ENCODE measurements around the gene ECM2. TPM values are rescaled to one million over a fixed set of nuclear protein-coding genes. Genes with fewer than 3 reads are reported as not detected.

Gene ECM2
- polyA plus RNA-seq, 1 experiment: 1.9 TPM

DNA sequence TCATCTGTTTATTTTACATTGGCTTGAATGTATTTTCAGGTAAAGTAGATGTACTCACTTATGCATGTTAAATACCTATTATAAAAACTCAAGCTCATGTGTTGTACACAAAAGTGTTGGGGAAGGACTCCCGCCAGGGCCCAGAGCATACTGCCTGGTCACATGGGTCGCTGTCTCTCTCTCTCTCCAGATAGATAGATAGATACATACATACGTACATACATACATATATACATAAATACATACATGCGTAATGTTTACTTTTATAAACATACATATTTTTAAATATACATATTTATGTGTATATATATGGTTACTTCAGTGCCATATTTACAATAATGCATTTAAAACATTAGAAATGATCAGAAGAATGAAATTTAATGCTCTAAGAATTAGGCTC is 78.2 kb downstream of the ECM2 start:
- Histone ChIP-seq H3K36me3 (ENCODE audit: control insufficient read depth, insufficient read depth, low read length) (no peaks in the 10 kb centered on the region), H3K27me3 (ENCODE audit: control insufficient read depth, insufficient read depth, low read length) (no peaks in the 10 kb centered on the region), H3K4me3 (ENCODE audit: low read depth, low read length) (no peak overlapping the region)
- TF ChIP-seq, protein P1, sequence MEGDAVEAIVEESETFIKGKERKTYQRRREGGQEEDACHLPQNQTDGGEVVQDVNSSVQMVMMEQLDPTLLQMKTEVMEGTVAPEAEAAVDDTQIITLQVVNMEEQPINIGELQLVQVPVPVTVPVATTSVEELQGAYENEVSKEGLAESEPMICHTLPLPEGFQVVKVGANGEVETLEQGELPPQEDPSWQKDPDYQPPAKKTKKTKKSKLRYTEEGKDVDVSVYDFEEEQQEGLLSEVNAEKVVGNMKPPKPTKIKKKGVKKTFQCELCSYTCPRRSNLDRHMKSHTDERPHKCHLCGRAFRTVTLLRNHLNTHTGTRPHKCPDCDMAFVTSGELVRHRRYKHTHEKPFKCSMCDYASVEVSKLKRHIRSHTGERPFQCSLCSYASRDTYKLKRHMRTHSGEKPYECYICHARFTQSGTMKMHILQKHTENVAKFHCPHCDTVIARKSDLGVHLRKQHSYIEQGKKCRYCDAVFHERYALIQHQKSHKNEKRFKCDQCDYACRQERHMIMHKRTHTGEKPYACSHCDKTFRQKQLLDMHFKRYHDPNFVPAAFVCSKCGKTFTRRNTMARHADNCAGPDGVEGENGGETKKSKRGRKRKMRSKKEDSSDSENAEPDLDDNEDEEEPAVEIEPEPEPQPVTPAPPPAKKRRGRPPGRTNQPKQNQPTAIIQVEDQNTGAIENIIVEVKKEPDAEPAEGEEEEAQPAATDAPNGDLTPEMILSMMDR (IDR thresholded peaks at IDR 0.05; ENCODE audit: insufficient read depth, low read depth, low read length): no peak
- POLR2A ChIA-PET: no interaction called here
- DNase-seq (ENCODE audit: low read depth): no peak
- CTCF ChIA-PET: no interaction called here

DNA sequence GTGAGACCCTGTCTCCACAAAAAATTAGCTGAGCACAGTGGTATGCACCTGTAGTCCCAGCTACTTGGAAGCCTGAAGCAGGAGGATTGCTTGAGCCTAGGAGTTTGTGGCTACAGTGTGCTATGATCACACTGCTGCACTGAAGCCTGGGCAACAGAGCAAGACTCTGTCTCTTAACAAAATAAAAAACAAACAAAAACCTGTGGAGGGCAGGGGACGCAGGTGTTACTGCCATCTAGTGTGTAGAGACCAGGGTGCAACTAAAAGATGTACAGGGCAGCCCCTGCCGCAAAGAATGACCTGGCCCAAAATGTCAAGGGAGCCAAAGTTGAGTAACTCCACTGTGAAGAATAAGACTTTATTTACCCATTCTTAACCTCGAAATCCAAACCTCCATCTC is 80.6 kb downstream of the ECM2 start:
- TF ChIP-seq, protein P1 (IDR thresholded peaks at IDR 0.05; ENCODE audit: insufficient read depth, low read depth, low read length): no peak
- DNase-seq (ENCODE audit: low read depth): no peak
- ChIA-PET POLR2A (no interaction called here), CTCF (no interaction called here)
- no peak overlapping the region for H3K4me3 ChIP-seq (ENCODE audit: low read depth, low read length)
- H3K27me3 ChIP-seq (ENCODE audit: control insufficient read depth, insufficient read depth, low read length): no peaks in the 10 kb centered on the region
- H3K36me3 ChIP-seq (ENCODE audit: control insufficient read depth, insufficient read depth, low read length): no peaks in the 10 kb centered on the region

- POLR2A ChIA-PET: no interaction called here
- CTCF ChIA-PET: interaction anchor here (1.0 to 1.6 kb wide), 4 partner anchors 12 to 308 kb away, joined by 3 to 5 read pairs (median 4); partner anchors contain the start of gene ASPN
- no peak for DNase-seq (ENCODE audit: low read depth)
These were observed 89.3 kb downstream of the ECM2 start for GRCh38 chr9:92446536-92446935.

More at GRCh38 chr9:92446536-92446935, 89.3 kb downstream of the ECM2 start:
- TF ChIP-seq, protein P1 (IDR thresholded peaks at IDR 0.05; ENCODE audit: insufficient read depth, low read depth, low read length): no peak
- Histone ChIP-seq H3K27me3 (ENCODE audit: control insufficient read depth, insufficient read depth, low read length) (no peaks in the 10 kb centered on the region), H3K4me3 (ENCODE audit: low read depth, low read length) (no peak overlapping the region), H3K36me3 (ENCODE audit: control insufficient read depth, insufficient read depth, low read length) (no peaks in the 10 kb centered on the region)

Small RNA genes within 50 kb of the gene (small RNA-seq; reads per million reads assigned to genes)
- gene AL157827.1 (ENCODE audit: insufficient read length, low read depth, low replicate concordance) (not detected), gene MIR4670 (ENCODE audit: insufficient read length, low read depth, low replicate concordance) (not detected)

Other genes starting within 250 kb of the ECM2 start
- 117 and 194 TPM in 2 replicates for gene IARS1, start 242.3 kb downstream of the ECM2 start, polyA plus RNA-seq (2011; rRNA removed)
- gene NOL8, start 210.6 kb downstream of the ECM2 start, polyA plus RNA-seq (2011; rRNA removed): 8.8 and 17.3 TPM in 2 replicates
- gene CENPP, start 210.0 kb downstream of the ECM2 start, polyA plus RNA-seq (2011; rRNA removed): 1.3 and 2.3 TPM in 2 replicates
- 0.02 TPM in 1 of 2 replicates, not detected in the other for gene OGN, start 131.4 kb downstream of the ECM2 start, polyA plus RNA-seq (2011; rRNA removed)
- 0.10 and 0.21 TPM in 2 replicates for gene OMD, start 111.5 kb downstream of the ECM2 start, polyA plus RNA-seq (2011; rRNA removed)
- gene ASPN, start 53.5 kb downstream of the ECM2 start, polyA plus RNA-seq (2011; rRNA removed): 3.4 and 8.2 TPM in 2 replicates
- 15.7 and 16.2 TPM in 2 replicates for gene IPPK, start 134.1 kb upstream of the ECM2 start, polyA plus RNA-seq (2011; rRNA removed)
- 9.5 and 11.6 TPM in 2 replicates for gene BICD2, start 228.8 kb upstream of the ECM2 start, polyA plus RNA-seq (2011; rRNA removed)

Measured in BJ (cell line).